ENCODE results near the gene KIF25. TPM values are rescaled to one million over a fixed set of nuclear protein-coding genes. Genes with fewer than 3 reads are reported as not detected.

KIF25 gene
- total and polyA plus RNA-seq, 2 donors = 0.80 to 1.5 TPM

Other genes starting within 250 kb of the KIF25 start
- 15.3 TPM for gene AFDN, start 170.8 kb upstream of the KIF25 start, total RNA-seq
- 16.7 TPM for gene AFDN, start 170.8 kb upstream of the KIF25 start, polyA plus RNA-seq
- gene FRMD1, start 81.5 kb downstream of the KIF25 start, total RNA-seq = 23.1 TPM
- 1.3 TPM for gene FRMD1, start 81.5 kb downstream of the KIF25 start, polyA plus RNA-seq